HepG2 (cell line): ENCODE data around the gene SH2D6. TPM values are rescaled to one million over a fixed set of nuclear protein-coding genes. Genes with fewer than 3 reads are reported as not detected.

ENCODE experiments used
- CBFB ChIP-seq: sonication (generic); formaldehyde crosslinking; IDR thresholded peaks from 2 replicates; pipeline ENCODE4 v1.4.0; 2020; ENCODE audit warnings: missing genetic modification reagents
- HMGA1 ChIP-seq: sonication (generic); formaldehyde crosslinking; conservative IDR thresholded peaks from 2 replicates; pipeline ENCODE4 v1.4.0; 2020; ENCODE audit warnings: missing genetic modification reagents
- MATR3 ChIP-seq: sonication (generic); formaldehyde crosslinking; IDR thresholded peaks from 2 replicates; pipeline ENCODE4 v1.4.0; 2020; ENCODE audit warnings: missing genetic modification reagents
- MIER2 ChIP-seq: IDR thresholded peaks from 2 replicates; pipeline ENCODE4 v1.6.1; 2016; ENCODE audit warnings: missing biosample characterization, missing genetic modification reagents
- MIXL1 ChIP-seq: IDR thresholded peaks from 2 replicates; pipeline ENCODE4 v1.6.1; 2016
- NBN ChIP-seq: fragments of 450-650 bp; conservative IDR thresholded peaks from 2 replicates; pipeline ENCODE4 v1.6.1; 2017
- NR2C2 ChIP-seq: sonication (generic); formaldehyde crosslinking; IDR thresholded peaks from 2 replicates; pipeline ENCODE4 v1.4.0; 2020; ENCODE audit warnings: missing genetic modification reagents, mild to moderate bottlenecking, moderate library complexity, borderline replicate concordance
- TARDBP ChIP-seq: sonication (generic); formaldehyde crosslinking; IDR thresholded peaks from 2 replicates; pipeline ENCODE4 v1.8.0; 2022; ENCODE audit warnings: mild to moderate bottlenecking, missing genetic modification reagents
- U2AF1 ChIP-seq: fragments of 200-400 bp; formaldehyde crosslinking; optimal IDR thresholded peaks from 2 replicates; pipeline ENCODE3; 2017; ENCODE audit warnings: mild to moderate bottlenecking, low read depth, low read length
- ZNF441 ChIP-seq: sonication (generic); formaldehyde crosslinking; IDR thresholded peaks from 2 replicates; pipeline ENCODE4 v1.7.0; 2021; ENCODE audit warnings: missing genetic modification reagents, borderline replicate concordance
- ZNF569 ChIP-seq: sonication (generic); formaldehyde crosslinking; IDR thresholded peaks from 2 replicates; pipeline ENCODE4 v1.5.0; 2020; ENCODE audit warnings: mild to moderate bottlenecking, missing genetic modification reagents, moderate library complexity, borderline replicate concordance
- ZNF761 ChIP-seq: sonication (generic); formaldehyde crosslinking; conservative IDR thresholded peaks from 2 replicates; pipeline ENCODE4 v1.4.0; 2020; ENCODE audit warnings: mild to moderate bottlenecking, missing genetic modification reagents
- polyA plus RNA-seq, 8 experiments: library from polyadenylated mRNA; depleted of rRNA in 3 of 8; stranded (reverse) in 7 of 8; unstranded in 1 of 8; fragments of >200 nt; fragmentation: Illumina TruSeq in 4 of 8; extraction: Trizol in 4 of 8; gene quantifications; 2 replicates each; pipeline versions ENCODE4 v1.2.1 to v1.2.3, GENCODE V29; 2011 to 2016; ENCODE audit warnings: low read depth in 4 of 8, missing spikeins in 1 of 8, mixed read lengths in 1 of 8; ENCODE audit not compliant: insufficient read depth in 1 of 8
- total RNA-seq, 5 experiments: library from RNA; depleted of rRNA; stranded (reverse); fragments of >200 nt; fragmentation: Illumina TruSeq; extraction: Trizol; gene quantifications; 2 replicates each; pipeline ENCODE4 v1.2.3, GENCODE V29; 2016; ENCODE audit warnings: low read depth in 1 of 5
- TF ChIP-seq, protein P1 (sequence below), 2 experiments: sonication (generic) in 1 of 2; formaldehyde crosslinking in 1 of 2; IDR thresholded peaks; 2 replicates each; pipeline versions ENCODE4 v1.5.1 to v1.6.1; 2011 to 2020; ENCODE audit warnings: borderline replicate concordance in 1 of 2, low read depth in 1 of 2, low read length in 1 of 2, mild to moderate bottlenecking in 1 of 2, missing genetic modification reagents in 1 of 2, moderate library complexity in 1 of 2
- TF ChIP-seq, protein P2 (sequence below): sonication (generic); formaldehyde crosslinking; IDR thresholded peaks from 2 replicates; pipeline ENCODE4 v1.8.1; 2023; ENCODE audit warnings: mild to moderate bottlenecking, missing genetic modification reagents
- TF ChIP-seq, protein P3 (sequence below): sonication (generic); formaldehyde crosslinking; IDR thresholded peaks from 2 replicates; pipeline ENCODE4 v1.4.0; 2020; ENCODE audit warnings: mild to moderate bottlenecking, missing genetic modification reagents
- TF ChIP-seq, protein P4 (sequence below): fragments of 450-650 bp; IDR thresholded peaks from 2 replicates; pipeline ENCODE4 v1.6.1; 2017
- TF ChIP-seq, protein P5 (sequence below): conservative IDR thresholded peaks from 2 replicates; pipeline ENCODE4 v1.6.1; 2018; ENCODE audit warnings: missing genetic modification reagents
- TF ChIP-seq, protein P6 (sequence below), 2 experiments: sonication (generic) in 1 of 2; formaldehyde crosslinking in 1 of 2; IDR thresholded peaks; 2 replicates each; pipeline versions ENCODE4 v1.4.0 to v1.6.1; 2018 to 2020; ENCODE audit warnings: missing genetic modification reagents in 2 of 2, borderline replicate concordance in 1 of 2, low read depth in 1 of 2, mild to moderate bottlenecking in 1 of 2, missing biosample characterization in 1 of 2

Gene SH2D6
- total and polyA plus RNA-seq, 2 of the 13 experiments (the other 11 are each of a cell fraction or from before 2014, with no cell fraction given): 0.11 to 0.26 TPM

DNA sequence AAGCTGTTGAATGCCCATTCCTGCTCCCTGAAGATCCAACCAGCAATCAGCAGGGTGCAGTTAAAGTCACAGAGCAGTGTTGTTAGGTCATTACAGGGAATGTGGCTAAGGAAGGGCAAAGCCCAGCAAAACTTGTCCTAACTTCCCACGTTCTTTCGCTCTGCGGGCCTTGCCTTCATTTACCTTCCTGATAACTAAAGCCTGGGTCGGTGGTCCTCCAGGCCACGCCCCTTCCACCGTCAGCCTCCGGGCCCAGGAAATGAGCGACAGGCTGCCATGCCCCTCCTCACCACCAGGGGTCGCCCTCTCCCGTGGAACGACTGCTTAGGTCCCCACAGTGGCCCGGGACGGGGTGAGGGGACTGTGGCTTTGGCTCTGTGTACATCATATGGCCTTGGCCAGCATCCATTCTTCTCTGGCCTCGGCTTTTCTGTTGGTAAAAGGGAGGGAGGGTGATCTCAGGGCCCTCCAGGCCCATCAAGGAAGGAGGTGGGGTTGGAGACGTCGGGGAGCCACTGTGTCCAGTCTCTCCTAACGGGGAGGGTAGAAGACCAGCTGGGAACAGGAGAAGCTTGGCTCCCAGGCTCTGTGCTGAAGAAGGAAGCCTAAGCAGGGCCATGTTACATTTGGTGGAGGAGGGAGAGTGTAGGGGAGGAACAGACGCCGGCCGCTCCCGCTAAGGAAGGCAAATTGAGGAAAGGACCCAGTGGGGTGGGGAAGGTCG lies 2.2 kb downstream of the SH2D6 start (continued):
- TF ChIP-seq NR2C2 (CRISPR knock-in tag) (peak; percentile 17; the same call in 1 of the 2 replicates), HMGA1 (CRISPR knock-in tag) (no peak), NBN (no peak), MIXL1 (CRISPR knock-in tag) (peak; percentile 64; the same call in 1 of the 2 replicates), CBFB (CRISPR knock-in tag) (peak; percentile 78), MIER2 (CRISPR knock-in tag) (peak; percentile 57; the same call in 1 of the 2 replicates), ZNF441 (CRISPR knock-in tag) (0 out of 2 replicates have a peak, but pooled peaks have one; percentile 43), ZNF761 (no peak), MATR3 (CRISPR knock-in tag) (no peak), U2AF1 (peak; percentile 1), ZNF569 (no peak), TARDBP (CRISPR knock-in tag) (peak; percentile 34; the same call in 1 of the 2 replicates)
- TF ChIP-seq, protein P1, sequence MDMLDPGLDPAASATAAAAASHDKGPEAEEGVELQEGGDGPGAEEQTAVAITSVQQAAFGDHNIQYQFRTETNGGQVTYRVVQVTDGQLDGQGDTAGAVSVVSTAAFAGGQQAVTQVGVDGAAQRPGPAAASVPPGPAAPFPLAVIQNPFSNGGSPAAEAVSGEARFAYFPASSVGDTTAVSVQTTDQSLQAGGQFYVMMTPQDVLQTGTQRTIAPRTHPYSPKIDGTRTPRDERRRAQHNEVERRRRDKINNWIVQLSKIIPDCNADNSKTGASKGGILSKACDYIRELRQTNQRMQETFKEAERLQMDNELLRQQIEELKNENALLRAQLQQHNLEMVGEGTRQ (IDR thresholded peaks at IDR 0.05; ENCODE audit: low read depth, low read length): no peak
- TF ChIP-seq, protein P1 (CRISPR knock-in tag; IDR thresholded peaks at IDR 0.05; ENCODE audit: borderline replicate concordance): no peak
- TF ChIP-seq, protein P2, sequence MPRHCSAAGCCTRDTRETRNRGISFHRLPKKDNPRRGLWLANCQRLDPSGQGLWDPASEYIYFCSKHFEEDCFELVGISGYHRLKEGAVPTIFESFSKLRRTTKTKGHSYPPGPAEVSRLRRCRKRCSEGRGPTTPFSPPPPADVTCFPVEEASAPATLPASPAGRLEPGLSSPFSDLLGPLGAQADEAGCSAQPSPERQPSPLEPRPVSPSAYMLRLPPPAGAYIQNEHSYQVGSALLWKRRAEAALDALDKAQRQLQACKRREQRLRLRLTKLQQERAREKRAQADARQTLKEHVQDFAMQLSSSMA (CRISPR knock-in tag): no peak; the same call in 1 of the 2 replicates
- TF ChIP-seq, protein P3, sequence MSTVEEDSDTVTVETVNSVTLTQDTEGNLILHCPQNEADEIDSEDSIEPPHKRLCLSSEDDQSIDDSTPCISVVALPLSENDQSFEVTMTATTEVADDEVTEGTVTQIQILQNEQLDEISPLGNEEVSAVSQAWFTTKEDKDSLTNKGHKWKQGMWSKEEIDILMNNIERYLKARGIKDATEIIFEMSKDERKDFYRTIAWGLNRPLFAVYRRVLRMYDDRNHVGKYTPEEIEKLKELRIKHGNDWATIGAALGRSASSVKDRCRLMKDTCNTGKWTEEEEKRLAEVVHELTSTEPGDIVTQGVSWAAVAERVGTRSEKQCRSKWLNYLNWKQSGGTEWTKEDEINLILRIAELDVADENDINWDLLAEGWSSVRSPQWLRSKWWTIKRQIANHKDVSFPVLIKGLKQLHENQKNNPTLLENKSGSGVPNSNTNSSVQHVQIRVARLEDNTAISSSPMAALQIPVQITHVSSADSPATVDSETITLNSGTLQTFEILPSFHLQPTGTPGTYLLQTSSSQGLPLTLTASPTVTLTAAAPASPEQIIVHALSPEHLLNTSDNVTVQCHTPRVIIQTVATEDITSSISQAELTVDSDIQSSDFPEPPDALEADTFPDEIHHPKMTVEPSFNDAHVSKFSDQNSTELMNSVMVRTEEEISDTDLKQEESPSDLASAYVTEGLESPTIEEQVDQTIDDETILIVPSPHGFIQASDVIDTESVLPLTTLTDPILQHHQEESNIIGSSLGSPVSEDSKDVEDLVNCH (CRISPR knock-in tag): no peak
- TF ChIP-seq, protein P4, sequence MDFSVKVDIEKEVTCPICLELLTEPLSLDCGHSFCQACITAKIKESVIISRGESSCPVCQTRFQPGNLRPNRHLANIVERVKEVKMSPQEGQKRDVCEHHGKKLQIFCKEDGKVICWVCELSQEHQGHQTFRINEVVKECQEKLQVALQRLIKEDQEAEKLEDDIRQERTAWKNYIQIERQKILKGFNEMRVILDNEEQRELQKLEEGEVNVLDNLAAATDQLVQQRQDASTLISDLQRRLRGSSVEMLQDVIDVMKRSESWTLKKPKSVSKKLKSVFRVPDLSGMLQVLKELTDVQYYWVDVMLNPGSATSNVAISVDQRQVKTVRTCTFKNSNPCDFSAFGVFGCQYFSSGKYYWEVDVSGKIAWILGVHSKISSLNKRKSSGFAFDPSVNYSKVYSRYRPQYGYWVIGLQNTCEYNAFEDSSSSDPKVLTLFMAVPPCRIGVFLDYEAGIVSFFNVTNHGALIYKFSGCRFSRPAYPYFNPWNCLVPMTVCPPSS: no peak
- TF ChIP-seq, protein P5, sequence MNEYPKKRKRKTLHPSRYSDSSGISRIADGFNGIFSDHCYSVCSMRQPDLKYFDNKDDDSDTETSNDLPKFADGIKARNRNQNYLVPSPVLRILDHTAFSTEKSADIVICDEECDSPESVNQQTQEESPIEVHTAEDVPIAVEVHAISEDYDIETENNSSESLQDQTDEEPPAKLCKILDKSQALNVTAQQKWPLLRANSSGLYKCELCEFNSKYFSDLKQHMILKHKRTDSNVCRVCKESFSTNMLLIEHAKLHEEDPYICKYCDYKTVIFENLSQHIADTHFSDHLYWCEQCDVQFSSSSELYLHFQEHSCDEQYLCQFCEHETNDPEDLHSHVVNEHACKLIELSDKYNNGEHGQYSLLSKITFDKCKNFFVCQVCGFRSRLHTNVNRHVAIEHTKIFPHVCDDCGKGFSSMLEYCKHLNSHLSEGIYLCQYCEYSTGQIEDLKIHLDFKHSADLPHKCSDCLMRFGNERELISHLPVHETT: peak; percentile 44; the same call in 1 of the 2 replicates
- TF ChIP-seq, protein P6, sequence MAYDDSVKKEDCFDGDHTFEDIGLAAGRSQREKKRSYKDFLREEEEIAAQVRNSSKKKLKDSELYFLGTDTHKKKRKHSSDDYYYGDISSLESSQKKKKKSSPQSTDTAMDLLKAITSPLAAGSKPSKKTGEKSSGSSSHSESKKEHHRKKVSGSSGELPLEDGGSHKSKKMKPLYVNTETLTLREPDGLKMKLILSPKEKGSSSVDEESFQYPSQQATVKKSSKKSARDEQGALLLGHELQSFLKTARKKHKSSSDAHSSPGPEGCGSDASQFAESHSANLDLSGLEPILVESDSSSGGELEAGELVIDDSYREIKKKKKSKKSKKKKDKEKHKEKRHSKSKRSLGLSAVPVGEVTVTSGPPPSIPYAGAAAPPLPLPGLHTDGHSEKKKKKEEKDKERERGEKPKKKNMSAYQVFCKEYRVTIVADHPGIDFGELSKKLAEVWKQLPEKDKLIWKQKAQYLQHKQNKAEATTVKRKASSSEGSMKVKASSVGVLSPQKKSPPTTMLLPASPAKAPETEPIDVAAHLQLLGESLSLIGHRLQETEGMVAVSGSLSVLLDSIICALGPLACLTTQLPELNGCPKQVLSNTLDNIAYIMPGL (CRISPR knock-in tag; IDR thresholded peaks at IDR 0.05; ENCODE audit: borderline replicate concordance in 1 of 2, low read depth in 1 of 2): peak; percentile 85 to 93
